HepG2 (cell line): ENCODE results near the gene ERF. TPM values are rescaled to one million over a fixed set of nuclear protein-coding genes. Genes with fewer than 3 reads are reported as not detected.

ENCODE experiments used
- AGO2 ChIP-seq: fragments of 200-400 bp; formaldehyde crosslinking; optimal IDR thresholded peaks from 2 replicates; pipeline ENCODE3; 2017; ENCODE audit warnings: mild to moderate bottlenecking, low read depth, low read length, moderate library complexity
- CHD4 ChIP-seq: fragments of 200-600 bp; sonication (generic); IDR thresholded peaks from 2 replicates; pipeline ENCODE4 v1.7.0; 2017; ENCODE audit warnings: mild to moderate bottlenecking, low read length, borderline replicate concordance
- ELF3 ChIP-seq: IDR thresholded peaks from 2 replicates; pipeline ENCODE4 v1.6.1; 2016; ENCODE audit warnings: missing genetic modification reagents, missing compliant biosample characterization
- ESRRA ChIP-seq: sonication (generic); formaldehyde crosslinking; IDR thresholded peaks from 2 replicates; pipeline ENCODE4 v1.5.1; 2020; ENCODE audit warnings: mild to moderate bottlenecking, low read depth, missing genetic modification reagents
- HNF4A ChIP-seq: sonication (generic); formaldehyde crosslinking; IDR thresholded peaks from 2 replicates; pipeline ENCODE4 v1.4.0; 2020; ENCODE audit warnings: missing genetic modification reagents
- KDM3A ChIP-seq: IDR thresholded peaks from 2 replicates; pipeline ENCODE4 v1.6.1; 2018; ENCODE audit warnings: low read depth, missing compliant biosample characterization
- KDM6A ChIP-seq: IDR thresholded peaks from 2 replicates; pipeline ENCODE4 v1.6.1; 2016; ENCODE audit warnings: low read depth
- MXD4 ChIP-seq: IDR thresholded peaks from 2 replicates; pipeline ENCODE4 v1.6.1; 2016; ENCODE audit warnings: mild to moderate bottlenecking, missing biosample characterization, missing genetic modification reagents
- MYNN ChIP-seq: sonication (generic); formaldehyde crosslinking; IDR thresholded peaks from 2 replicates; pipeline ENCODE4 v1.4.0; 2020; ENCODE audit warnings: mild to moderate bottlenecking, low read depth, missing genetic modification reagents
- NAIF1 ChIP-seq: sonication (generic); formaldehyde crosslinking; IDR thresholded peaks from 2 replicates; pipeline ENCODE4 v1.5.0; 2020; ENCODE audit warnings: mild to moderate bottlenecking, missing genetic modification reagents, borderline replicate concordance
- NFE2L1 ChIP-seq: sonication (generic); formaldehyde crosslinking; IDR thresholded peaks from 2 replicates; pipeline ENCODE4 v1.4.0; 2020; ENCODE audit warnings: missing genetic modification reagents, mild to moderate bottlenecking, borderline replicate concordance
- NFKBIZ ChIP-seq: IDR thresholded peaks from 2 replicates; pipeline ENCODE4 v1.6.1; 2018; ENCODE audit warnings: missing genetic modification reagents, missing compliant biosample characterization
- RBAK ChIP-seq: sonication (generic); formaldehyde crosslinking; IDR thresholded peaks from 2 replicates; pipeline ENCODE4 v1.5.1; 2020; ENCODE audit warnings: mild to moderate bottlenecking, missing genetic modification reagents
- SUZ12 ChIP-seq: fragments of 150-350 bp; IDR thresholded peaks from 2 replicates; pipeline ENCODE4 v1.6.1; 2014; ENCODE audit warnings: low read depth, low read length
- TARDBP ChIP-seq: sonication (generic); formaldehyde crosslinking; IDR thresholded peaks from 2 replicates; pipeline ENCODE4 v1.8.0; 2022; ENCODE audit warnings: mild to moderate bottlenecking, missing genetic modification reagents
- THYN1 ChIP-seq: sonication (generic); formaldehyde crosslinking; IDR thresholded peaks from 2 replicates; pipeline ENCODE4 v1.8.1; 2023; ENCODE audit warnings: low read depth, mild to moderate bottlenecking, moderate library complexity, missing genetic modification reagents, borderline replicate concordance
- ZIK1 ChIP-seq: sonication (generic); formaldehyde crosslinking; IDR thresholded peaks from 2 replicates; pipeline ENCODE4 v1.5.0; 2020; ENCODE audit warnings: mild to moderate bottlenecking, low read depth, missing genetic modification reagents, borderline replicate concordance
- ZNF256 ChIP-seq: sonication (generic); formaldehyde crosslinking; conservative IDR thresholded peaks from 2 replicates; pipeline ENCODE4 v1.4.0; 2020; ENCODE audit warnings: missing genetic modification reagents
- ZNF496 ChIP-seq: sonication (generic); formaldehyde crosslinking; IDR thresholded peaks from 2 replicates; pipeline ENCODE4 v1.8.1; 2023; ENCODE audit warnings: mild to moderate bottlenecking, moderate library complexity, missing genetic modification reagents; ENCODE audit not compliant: insufficient replicate concordance
- ZNF530 ChIP-seq: sonication (generic); formaldehyde crosslinking; IDR thresholded peaks from 2 replicates; pipeline ENCODE4 v1.5.0; 2020; ENCODE audit warnings: low read depth, mild to moderate bottlenecking, missing genetic modification reagents
- polyA plus RNA-seq, 8 experiments: library from polyadenylated mRNA; depleted of rRNA in 3 of 8; stranded (reverse) in 7 of 8; unstranded in 1 of 8; fragments of >200 nt; fragmentation: Illumina TruSeq in 4 of 8; extraction: Trizol in 4 of 8; gene quantifications; 2 replicates each; pipeline versions ENCODE4 v1.2.1 to v1.2.3, GENCODE V29; 2011 to 2016; ENCODE audit warnings: low read depth in 4 of 8, missing spikeins in 1 of 8, mixed read lengths in 1 of 8; ENCODE audit not compliant: insufficient read depth in 1 of 8
- total RNA-seq, 5 experiments: library from RNA; depleted of rRNA; stranded (reverse); fragments of >200 nt; fragmentation: Illumina TruSeq; extraction: Trizol; gene quantifications; 2 replicates each; pipeline ENCODE4 v1.2.3, GENCODE V29; 2016; ENCODE audit warnings: low read depth in 1 of 5
- TF ChIP-seq, protein P1 (sequence below): sonication (generic); formaldehyde crosslinking; conservative IDR thresholded peaks from 2 replicates; pipeline ENCODE4 v1.4.0; 2020; ENCODE audit warnings: missing genetic modification reagents
- TF ChIP-seq, protein P2 (sequence below): sonication (generic); formaldehyde crosslinking; IDR thresholded peaks from 2 replicates; pipeline ENCODE4 v1.8.1; 2023; ENCODE audit warnings: mild to moderate bottlenecking, missing genetic modification reagents

Gene ERF
- total and polyA plus RNA-seq, 2 of the 13 experiments (the other 11 are each of a cell fraction or from before 2014, with no cell fraction given): 67.1 to 69.9 TPM

DNA sequence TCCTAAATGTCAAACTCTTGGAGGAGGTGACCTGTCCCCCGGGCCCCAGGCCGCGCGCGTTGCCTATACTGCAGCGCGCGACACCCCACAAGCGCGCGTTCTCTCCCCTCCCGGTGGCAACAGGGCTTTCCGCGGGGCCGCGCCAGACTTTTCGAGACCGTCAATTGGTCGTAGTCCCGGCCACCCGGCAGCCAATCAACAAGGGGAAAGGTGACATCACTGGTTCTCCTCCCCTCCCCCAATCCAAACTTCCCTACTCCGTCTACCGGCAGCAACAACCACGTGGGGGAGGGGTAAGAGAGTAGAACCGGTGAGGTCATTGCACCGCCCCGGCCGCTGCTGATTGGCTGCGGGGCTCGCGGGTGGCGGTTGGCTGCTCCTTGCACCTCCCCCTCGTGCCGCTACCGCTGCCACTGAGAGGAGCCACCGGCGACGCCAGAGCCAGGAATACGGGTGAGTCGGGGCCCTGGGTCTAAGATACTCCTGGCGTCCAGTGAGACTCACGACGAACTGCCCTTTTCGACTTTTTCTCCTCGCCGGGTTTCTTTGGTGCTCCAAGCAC, 13.3 kb upstream of the ERF start (continued):
- TF ChIP-seq, protein P1, sequence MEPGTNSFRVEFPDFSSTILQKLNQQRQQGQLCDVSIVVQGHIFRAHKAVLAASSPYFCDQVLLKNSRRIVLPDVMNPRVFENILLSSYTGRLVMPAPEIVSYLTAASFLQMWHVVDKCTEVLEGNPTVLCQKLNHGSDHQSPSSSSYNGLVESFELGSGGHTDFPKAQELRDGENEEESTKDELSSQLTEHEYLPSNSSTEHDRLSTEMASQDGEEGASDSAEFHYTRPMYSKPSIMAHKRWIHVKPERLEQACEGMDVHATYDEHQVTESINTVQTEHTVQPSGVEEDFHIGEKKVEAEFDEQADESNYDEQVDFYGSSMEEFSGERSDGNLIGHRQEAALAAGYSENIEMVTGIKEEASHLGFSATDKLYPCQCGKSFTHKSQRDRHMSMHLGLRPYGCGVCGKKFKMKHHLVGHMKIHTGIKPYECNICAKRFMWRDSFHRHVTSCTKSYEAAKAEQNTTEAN (CRISPR knock-in tag): 0 out of 2 replicates have a peak, but pooled peaks have one; percentile 32
- TF ChIP-seq MYNN (CRISPR knock-in tag) (no peak), NFE2L1 (CRISPR knock-in tag) (no peak), AGO2 (no peak), ZNF530 (no peak), NFKBIZ (CRISPR knock-in tag) (no peak), HNF4A (CRISPR knock-in tag) (peak; percentile 28; the same call in 1 of the 2 replicates), KDM3A (CRISPR knock-in tag) (0 out of 2 replicates have a peak, but pooled peaks have one; percentile 16), TARDBP (CRISPR knock-in tag) (peak; percentile 42; the same call in 1 of the 2 replicates), MXD4 (peak; percentile 45; the same call in 1 of the 2 replicates), NAIF1 (CRISPR knock-in tag) (no peak), KDM6A (CRISPR knock-in tag) (peak; percentile 45; the same call in 1 of the 2 replicates), SUZ12 (no peak), THYN1 (no peak), ZIK1 (CRISPR knock-in tag) (no peak), ZNF256 (CRISPR knock-in tag) (no peak), ELF3 (CRISPR knock-in tag) (peak; percentile 77), CHD4 (peak; percentile 33; the same call in 1 of the 2 replicates), ESRRA (no peak; the same call in 1 of the 2 replicates), ZNF496 (CRISPR knock-in tag) (no peak), RBAK (CRISPR knock-in tag) (no peak)
- TF ChIP-seq, protein P2, sequence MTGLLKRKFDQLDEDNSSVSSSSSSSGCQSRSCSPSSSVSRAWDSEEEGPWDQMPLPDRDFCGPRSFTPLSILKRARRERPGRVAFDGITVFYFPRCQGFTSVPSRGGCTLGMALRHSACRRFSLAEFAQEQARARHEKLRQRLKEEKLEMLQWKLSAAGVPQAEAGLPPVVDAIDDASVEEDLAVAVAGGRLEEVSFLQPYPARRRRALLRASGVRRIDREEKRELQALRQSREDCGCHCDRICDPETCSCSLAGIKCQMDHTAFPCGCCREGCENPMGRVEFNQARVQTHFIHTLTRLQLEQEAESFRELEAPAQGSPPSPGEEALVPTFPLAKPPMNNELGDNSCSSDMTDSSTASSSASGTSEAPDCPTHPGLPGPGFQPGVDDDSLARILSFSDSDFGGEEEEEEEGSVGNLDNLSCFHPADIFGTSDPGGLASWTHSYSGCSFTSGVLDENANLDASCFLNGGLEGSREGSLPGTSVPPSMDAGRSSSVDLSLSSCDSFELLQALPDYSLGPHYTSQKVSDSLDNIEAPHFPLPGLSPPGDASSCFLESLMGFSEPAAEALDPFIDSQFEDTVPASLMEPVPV (CRISPR knock-in tag): no peak
